Measurements from ENCODE around the gene EMD. TPM values are rescaled to one million over a fixed set of nuclear protein-coding genes. Genes with fewer than 3 reads are reported as not detected.

Gene EMD
- total and polyA plus RNA-seq, 10 of the 15 experiments (the other 5 are each of a cell fraction or from before 2014, with no cell fraction given): 0.76 to 100 (median 43.2) TPM

DNA sequence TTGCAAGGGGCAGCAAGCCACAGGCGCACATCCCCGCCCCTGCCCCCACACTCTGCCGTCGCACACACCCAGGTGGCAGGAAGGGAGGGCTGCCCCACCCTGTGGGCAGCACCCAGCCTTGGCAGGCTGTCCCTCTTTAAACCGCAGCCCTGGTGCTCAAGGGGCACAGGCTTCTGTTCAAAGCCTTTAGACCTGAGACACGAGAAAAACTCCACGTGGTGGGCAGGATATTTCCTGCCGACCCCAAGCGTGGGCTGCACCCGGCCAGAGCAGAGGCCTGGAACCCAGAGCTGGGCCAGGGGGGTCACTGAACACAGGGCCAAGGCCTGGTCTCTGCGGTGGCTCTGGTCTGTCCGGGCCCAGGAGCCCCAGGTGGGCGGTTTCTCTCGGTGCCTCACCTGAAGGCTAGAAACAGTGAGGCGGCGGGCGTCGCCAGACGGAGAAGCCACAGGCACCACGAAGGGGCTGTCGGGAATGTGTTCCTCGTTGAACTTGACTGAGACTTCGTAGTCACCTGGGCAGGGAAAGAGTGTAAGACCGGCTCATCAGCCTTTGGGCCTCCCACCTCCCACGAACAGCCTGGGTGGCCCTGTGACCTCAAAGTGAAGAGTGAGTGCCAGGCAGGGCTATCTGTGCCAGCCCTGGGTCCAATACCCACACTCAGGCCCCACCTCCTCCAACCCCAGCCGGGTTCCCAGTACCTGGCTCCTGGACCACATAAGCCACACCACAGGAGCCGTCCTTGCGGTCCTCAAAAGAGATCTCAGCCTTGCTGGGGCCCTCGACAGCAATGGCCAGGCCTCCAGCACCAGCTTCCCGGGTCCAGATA is 27.7 kb upstream of the EMD start (continued):
- no peak for TF ChIP-seq MTA3 (IDR thresholded peaks at IDR 0.05; ENCODE audit: borderline replicate concordance, low read length)
- no peak for TF ChIP-seq E2F4 (IDR thresholded peaks at IDR 0.05; ENCODE audit: low read depth, low read length)
- no peak for TF ChIP-seq RUNX3 (IDR thresholded peaks at IDR 0.05; ENCODE audit: low read length)
- no peak for TF ChIP-seq EGR1 (IDR thresholded peaks at IDR 0.05; ENCODE audit: borderline replicate concordance in 1 of 2, low read depth in 2 of 2, low read length in 2 of 2)

DNA sequence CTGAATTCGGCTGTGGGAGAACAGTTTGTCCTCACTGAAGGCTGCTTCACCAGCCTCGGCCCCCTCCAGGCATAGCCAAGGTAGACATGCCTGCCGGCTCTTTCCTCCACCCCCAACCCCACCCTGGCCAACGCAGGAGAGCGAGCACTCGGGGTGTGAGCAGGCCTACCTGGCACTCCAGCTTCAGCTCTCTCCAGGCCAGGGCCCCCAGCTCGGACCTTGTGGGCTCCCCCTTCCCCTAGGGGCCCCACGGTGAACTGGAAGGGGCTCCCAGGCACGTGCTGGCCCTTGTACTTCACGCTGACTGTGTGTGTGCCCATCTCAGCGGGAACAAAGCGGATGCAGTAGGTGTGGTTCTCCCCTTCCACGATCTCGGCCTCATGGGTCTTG is 27.1 kb upstream of the EMD start:
- no TSS peak for BruUV-seq (replicated peaks)
- no peak overlapping the region for H3K4me3 ChIP-seq
- FAIRE-seq (no peak), DNase-seq (ENCODE audit: low read depth, low spot score) (no peak), ATAC-seq (no peak)
- ChIA-PET CTCF (no interaction called here), SMC1A (ENCODE audit: uncharacterized antibody, unreplicated experiment) (no interaction called here), RAD21 (ENCODE audit: unreplicated experiment) (no interaction called here), POLR2A (no interaction called here)
- in situ Hi-C loops (cut with MboI): no loop called here
- H2AFZ ChIP-seq (ENCODE audit: control insufficient read depth, low read depth, low read length): no peak overlapping the region
- no peak for TF ChIP-seq SPI1 (IDR thresholded peaks at IDR 0.05; ENCODE audit: borderline replicate concordance, insufficient read depth, low read depth, low read length)
- TF ChIP-seq POLR2A (IDR thresholded peaks at IDR 0.05; ENCODE audit: low read depth, low read length): peak; percentile 49
- no peak overlapping the region for H3K9ac ChIP-seq (ENCODE audit: control insufficient read depth, insufficient read depth, low read length)
- no peaks in the 10 kb centered on the region; the same call in 2 of the 3 replicates for H3K9me3 ChIP-seq (replicated peaks; ENCODE audit: control insufficient read depth, insufficient read depth, low read length)
- 54% methylated on average over 14 of the region's 14 CpGs for WGBS (ENCODE audit: insufficient coverage, insufficient replicate concordance, low lambda C conversion rate, missing lambda C conversion rate)
- H3K27ac ChIP-seq (ENCODE audit: control insufficient read depth, insufficient read depth): no peak overlapping the region
- H3K36me3 ChIP-seq (ENCODE audit: control insufficient read depth in 2 of 2, insufficient read depth in 2 of 2, low read length in 1 of 2): peaks cover 0 to 49% of the 10 kb centered on the region in 2 experiments; a peak in 2 of 4 replicates
- H4K20me1 ChIP-seq (ENCODE audit: control insufficient read depth, insufficient read depth): no peaks in the 10 kb centered on the region
- no peaks in the 10 kb centered on the region for H3K27me3 ChIP-seq (replicated peaks in 1 of 2; ENCODE audit: control insufficient read depth in 2 of 2, insufficient read depth in 2 of 2, low read length in 1 of 2)
- intact Hi-C loops (cut with micrococcal nuclease; ENCODE audit: unreplicated experiment): no loop called here
- no peaks in the 10 kb centered on the region for H3K79me2 ChIP-seq (ENCODE audit: control insufficient read depth, insufficient read depth, low read length)
- no peak overlapping the region for H3K4me2 ChIP-seq (ENCODE audit: control insufficient read depth, insufficient read depth)
- H3K4me1 ChIP-seq (ENCODE audit: control insufficient read depth, insufficient read depth, low read length): no peaks in the 10 kb centered on the region
